ENCODE measurements around the gene CLECL1. TPM values are rescaled to one million over a fixed set of nuclear protein-coding genes. Genes with fewer than 3 reads are reported as not detected.

CLECL1 gene
- not detected in 2 replicates for total RNA-seq (2014; rRNA removed; shearing (Covaris generic))

DNA sequence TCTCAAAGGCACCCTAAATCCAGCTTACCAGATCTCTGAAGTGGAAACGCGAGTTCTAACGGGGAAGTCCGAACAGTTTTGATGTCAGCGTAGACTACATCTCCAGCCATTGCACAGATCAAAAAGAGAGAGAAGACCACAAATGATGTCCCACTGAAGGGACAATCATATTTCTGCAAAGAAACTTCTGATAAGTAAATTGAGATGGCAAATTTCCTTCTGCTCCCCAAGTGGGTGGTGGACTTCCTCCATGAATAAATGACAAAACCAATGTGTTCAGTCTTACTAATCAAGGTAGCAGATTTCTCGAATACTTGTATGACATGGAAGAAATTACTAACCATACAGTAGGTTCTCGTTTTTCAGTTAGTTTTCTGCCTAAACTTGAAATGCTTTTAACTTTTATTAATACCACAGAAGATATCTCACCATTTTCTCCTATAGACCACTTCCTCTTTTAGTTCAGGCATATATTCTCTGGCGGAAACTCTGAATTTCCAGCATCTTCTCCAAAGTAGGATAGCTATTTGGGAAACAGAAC, at the start of gene CLECL1:
Gene CLECL1, minus strand, starts transcription at position 177 of the 541 bp plus-strand sequence.
- DNase-seq (ENCODE audit: low read depth), result no peak

DNA sequence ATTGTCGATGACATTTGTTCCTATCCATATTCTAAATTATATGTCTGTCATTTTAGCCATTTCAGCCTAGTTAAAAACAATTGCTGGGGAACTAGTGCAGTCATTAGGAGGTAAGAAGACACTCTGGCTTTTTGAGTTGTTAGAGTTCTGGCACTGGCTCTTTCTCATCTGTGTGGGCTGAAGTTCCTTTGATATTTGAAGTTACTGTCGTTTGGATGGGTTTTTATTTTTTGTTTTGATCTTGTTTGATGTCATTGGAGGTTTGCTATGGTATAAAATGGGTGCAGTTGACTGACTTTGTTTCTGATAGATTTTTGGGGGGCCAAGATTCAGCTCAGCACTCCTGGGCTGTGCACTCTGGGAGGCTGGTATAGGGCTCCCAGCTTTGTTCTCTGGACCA, 48.5 kb upstream of the CLECL1 start:
- no peak for DNase-seq (ENCODE audit: low read depth)

DNA sequence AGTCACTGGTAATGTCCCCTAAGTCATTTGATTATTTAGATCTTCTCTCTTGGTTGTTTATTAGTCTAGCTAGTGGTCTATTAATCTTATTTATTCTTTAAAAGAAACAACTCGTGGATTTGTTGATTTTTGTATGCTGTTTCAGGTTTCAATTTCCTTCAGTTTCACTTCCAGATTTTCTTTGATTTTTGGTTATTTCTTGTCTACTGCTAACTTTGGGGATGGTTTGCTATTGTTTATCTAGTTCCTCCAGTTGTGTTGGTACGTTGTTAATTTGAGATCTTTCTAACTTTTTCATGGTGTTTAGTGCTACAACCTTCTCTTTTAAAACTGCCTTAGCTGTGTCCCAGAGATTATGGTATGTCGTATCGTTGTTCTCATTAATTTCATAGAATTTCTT, 46.3 kb upstream of the CLECL1 start:
- DNase-seq (ENCODE audit: low read depth), result no peak

DNA sequence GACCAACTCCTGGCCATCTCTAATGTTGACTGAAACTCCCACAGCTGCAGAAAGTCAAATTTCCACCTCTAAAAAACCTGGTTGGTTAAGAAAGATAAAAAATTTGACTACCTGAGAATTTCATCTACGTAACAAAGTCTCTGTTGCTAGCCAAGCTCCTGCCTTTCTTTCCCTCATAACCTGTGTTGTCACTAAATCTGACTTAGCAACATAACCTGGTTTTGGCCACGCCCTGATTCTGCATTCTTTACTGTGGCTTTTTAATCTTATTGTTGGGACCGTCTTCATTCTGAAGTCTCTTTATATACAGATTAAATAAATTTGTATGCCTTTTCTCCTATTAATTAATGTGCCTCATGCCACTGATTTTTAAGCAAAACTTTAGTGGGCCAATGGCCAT, 43.9 kb upstream of the CLECL1 start:
- DNase-seq (ENCODE audit: low read depth), result no peak

DNA sequence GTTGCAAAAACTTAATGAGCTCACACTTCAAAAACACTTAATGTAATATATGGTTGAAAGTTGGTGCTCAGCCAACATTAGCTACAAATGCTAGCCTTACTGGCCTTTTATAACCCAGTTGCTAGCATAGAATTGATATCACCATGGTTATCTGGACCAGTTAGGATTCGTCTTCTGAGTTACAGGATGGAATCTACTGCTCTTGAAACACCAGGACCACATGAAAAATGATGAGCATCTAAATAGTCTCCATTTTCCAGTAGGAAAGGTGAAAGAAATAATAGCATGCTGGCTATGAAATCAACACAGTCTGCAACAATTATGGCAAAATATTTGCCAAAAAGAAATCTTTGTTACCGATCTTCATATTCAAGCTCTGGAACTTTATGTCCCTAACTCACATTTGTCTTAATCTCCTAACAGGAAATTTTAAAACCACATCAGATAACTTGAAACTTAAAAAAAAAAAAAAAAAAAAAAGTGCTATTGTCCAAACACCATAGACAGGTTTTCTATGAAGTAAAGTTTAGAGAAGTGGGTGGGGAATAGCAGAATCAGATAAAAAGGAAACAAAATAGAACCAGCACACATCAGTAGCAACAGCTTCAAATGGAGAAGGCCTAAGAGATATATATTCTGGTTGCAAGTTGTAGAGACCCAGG, 40.5 kb upstream of the CLECL1 start:
- no peak for DNase-seq (ENCODE audit: low read depth)

DNA sequence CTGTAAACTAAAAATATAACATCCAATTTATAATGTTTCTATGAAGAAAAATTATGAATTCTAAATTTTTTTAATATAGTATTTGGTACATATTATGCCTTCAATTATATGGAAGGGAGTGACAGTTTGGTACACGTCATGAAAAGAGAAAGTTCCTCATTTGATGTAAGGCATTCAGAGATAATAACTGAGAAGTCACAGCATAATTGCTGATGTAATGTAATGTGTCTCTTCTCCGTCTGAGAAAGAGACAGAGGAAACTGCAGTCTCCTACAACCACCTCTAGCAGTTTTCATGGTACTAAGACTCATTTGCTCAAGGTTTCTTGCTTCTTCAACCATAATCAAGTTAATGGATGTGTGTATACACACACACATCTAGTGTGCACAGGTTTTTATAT, 30.1 kb upstream of the CLECL1 start:
- no peak for DNase-seq (ENCODE audit: low read depth)

DNA sequence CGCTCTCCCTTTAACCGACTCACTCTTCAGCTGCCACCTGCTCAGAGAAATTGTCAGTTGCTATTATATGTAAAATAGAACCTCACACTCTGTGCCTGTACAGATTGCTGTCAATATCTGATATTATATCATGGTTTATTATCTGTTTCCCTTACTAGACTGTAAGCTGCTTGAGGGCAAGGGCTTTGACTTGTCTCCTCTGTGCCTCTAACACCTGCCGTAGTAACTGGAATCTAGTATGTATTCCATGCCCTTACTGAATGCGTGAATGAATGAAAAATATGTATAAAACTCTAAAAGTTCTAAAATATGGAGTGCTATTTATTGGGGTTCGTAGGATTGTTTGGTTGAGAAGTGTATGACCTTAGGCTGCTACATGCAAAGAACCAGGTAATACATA, 29.5 kb upstream of the CLECL1 start:
- no peak for DNase-seq (ENCODE audit: low read depth)

DNA sequence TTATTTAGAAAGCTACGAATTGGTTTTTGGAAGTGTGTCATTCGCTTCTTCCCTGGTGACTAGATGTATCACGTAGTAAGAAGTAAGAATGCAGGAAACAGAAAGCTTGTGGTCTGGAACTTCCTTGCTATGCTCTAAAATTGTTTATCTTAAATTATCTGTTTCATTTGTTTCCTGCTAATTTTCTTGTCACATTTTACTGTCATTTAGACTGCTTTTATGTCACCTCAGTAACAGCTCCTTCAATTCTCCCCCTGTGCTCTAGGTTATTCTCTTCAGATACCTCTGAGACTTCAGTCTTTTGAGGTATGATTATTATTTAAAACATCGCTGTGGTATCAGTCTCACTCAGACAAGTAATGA, 28.5 kb upstream of the CLECL1 start:
- DNase-seq (ENCODE audit: low read depth), result no peak

DNA sequence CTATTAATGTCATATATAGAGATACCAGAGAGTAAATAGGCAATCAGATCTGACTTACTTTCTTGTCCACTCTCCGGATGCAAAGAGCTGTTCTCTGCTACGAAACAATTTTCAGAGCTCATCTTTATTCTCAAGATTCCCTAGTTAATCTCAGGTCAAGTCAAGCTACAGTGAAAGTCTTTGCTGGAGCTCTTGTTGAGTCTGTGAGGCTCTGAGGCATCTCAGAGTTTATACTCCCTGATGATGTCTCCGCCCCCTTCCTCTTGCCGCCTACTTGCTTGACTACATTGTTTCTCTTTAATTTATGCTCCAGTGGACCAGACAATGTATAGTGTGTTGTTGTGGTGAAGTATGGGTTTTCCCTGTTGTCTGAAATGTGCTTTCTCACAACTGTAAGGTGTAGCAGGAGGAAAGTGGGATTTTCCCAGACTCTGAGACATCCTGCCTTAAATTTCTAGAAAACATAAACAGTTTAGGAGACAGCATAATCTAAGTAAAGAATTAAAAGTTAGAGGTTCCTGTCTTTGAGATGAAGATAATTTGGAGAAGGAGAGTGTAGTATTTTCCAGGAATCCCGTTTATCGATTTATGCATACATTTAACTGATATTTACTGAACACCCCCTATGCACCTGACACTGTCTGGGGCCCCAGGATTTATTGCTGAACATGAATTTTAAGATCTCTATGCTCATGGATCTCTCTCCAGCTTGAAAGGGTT, 28.0 kb upstream of the CLECL1 start, which contains the start of gene CD69:
Gene CD69, minus strand, starts transcription at position 203 of the 720 bp plus-strand sequence. Its CDS starts 81 bp downstream, at position 122.
- peak; percentile 37 for DNase-seq (ENCODE audit: low read depth)

DNA sequence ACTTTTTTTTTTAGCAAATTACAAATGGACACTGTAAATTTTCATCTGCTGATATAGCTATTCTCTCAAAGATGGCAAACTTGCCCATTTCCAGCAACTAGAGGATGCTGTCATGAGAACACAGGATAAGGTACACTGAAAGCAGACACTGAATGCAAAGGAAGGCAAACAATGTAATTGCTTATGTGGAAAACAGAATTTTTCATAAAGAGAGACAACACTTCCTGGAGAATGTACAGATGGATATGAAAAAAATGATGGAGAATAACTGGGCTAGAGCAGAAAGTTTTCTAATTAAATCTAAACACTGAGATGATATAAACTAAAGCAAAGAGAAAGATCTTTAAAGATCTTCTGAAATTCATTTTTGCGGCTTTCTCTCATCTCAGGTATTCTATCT, 27.2 kb upstream of the CLECL1 start:
- DNase-seq (ENCODE audit: low read depth), result no peak

DNA sequence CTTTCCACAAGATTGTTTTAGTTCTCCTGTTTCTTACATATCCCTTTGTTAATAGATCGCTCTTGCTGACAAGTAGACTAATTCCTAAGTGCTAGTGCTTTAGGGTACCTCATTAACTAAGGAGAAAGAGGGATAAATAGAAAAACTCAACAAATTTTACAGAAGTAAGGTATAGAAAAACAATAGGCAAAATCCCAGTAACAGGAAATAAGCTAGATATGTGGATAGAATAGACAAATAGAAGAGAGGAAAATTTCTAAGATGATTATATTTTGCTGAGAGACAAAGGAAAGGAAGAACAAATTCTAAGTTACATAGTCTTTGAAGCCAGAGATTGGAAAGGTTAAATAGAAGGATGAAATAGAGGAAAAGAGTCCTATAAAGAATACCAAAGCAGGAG, 26.8 kb upstream of the CLECL1 start:
- no peak for DNase-seq (ENCODE audit: low read depth)

DNA sequence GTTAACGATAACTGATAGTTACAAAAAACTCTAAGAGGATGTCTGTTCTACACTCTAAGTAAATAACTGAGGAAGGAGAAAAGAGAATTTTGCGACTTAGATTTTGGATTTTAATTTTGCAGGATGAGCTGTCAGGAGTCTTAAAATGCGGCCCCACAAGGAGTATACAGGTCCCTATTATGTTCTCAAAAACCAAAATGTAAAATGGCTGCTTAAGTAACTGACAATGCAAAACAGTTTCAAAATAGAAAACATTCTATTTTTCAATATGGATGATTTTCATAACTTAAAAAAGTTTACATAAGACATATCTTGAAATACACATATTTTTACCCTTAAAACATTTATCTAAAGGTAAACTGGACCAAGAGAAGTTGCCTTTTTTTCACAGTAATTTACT, 25.2 kb upstream of the CLECL1 start:
- DNase-seq (ENCODE audit: low read depth), result no peak

DNA sequence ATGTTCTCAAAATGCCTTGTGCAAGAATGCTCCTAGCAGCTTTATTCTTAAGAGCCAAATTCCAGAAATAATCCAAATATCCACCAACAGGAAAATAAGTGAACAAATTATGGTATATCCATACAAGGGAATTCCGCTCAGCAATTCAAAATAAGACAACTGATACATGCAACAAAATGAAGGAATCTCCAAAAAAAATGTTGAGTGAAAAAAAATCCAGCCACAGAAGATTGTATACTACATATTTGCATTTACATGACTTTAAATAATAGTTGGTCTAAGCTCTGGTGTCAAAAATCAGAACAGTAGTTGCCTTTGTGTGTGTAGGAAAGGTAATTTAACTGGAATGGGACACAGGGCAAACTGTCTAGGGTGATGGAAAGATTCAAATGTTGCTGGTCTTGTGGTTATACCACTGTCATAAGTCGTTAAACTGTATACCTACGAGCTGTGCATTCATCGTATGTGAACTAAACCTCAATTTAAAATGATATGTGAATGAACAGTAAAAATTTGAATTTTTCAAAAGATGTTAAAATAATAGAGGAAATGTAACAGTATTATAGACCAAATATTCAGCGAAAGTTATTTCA, 24.6 kb upstream of the CLECL1 start:
- no peak for DNase-seq (ENCODE audit: low read depth)

DNA sequence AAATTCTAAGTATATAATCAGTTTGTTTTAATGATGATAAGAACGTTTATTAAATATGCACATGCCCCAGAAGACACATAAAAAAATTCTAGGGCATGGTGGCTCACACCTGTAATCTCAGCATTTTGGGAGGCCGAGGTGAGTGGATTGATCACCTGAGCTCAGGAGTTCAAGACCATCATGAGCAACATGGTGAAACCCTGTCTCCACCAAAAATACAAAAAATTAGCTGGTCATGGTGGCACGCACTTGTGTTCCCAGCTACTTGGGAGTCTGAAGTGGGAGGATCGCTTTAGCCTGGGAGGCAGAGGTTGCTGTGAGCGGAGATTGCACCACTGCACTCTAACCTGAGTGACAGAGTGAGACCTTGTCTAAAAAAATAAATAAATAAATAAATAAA, 23.8 kb upstream of the CLECL1 start:
- no peak for DNase-seq (ENCODE audit: low read depth)

DNA sequence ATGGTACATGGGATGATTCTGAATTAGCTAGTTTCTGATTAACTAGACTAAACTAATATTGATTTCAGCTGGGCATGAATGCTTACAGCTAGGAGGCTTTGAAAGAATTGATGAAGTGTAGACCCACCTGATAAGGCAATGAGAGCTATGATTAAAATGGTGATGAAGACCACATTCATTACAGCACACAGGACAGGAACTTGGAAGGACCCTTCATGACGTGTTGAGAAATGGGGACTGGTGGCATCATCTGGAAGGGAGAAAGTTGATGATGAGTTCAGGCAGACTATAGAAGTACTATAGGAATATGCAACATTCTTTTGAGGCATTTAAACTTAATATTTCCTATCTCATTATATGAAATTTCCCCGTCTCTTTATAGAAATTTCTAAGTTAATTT, 23.3 kb upstream of the CLECL1 start:
- no peak for DNase-seq (ENCODE audit: low read depth)

DNA sequence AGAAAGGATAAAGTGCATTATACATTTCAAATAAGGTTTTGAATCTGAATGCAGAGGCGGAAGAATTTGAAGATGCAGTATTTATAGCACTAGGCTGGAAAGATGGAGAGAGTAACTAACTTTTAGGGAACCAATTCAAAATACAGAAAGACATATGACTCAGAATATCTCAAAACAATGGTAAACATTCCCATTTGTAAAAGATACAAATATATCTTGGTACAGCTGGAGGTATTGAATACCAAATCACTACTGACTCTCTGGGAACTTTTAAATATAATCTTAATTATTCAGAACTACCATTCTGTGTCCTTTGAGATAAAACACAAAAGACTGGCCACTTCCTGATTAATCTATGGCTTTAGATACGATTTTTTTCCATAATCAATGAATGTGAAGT, 22.7 kb upstream of the CLECL1 start:
- DNase-seq (ENCODE audit: low read depth), result no peak

DNA sequence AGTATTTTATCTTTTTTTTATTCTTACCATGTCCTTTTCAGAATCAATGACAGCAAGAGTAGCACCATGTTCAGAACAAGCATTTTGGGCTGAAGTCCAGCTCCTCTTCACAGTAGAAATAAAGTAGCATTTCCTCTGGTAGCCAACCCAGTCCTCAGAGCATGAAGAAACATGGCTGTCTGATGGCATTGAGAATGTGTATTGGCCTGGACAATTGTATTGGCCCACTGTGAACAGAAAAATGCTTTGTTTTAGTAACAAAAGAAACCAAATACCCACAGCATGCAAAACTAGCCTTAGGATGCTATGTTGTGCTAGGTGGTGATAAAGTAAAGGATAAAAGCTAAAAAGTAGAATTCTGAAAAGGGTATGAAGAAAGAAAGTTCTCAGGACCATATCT, 22.1 kb upstream of the CLECL1 start:
- no peak for DNase-seq (ENCODE audit: low read depth)

DNA sequence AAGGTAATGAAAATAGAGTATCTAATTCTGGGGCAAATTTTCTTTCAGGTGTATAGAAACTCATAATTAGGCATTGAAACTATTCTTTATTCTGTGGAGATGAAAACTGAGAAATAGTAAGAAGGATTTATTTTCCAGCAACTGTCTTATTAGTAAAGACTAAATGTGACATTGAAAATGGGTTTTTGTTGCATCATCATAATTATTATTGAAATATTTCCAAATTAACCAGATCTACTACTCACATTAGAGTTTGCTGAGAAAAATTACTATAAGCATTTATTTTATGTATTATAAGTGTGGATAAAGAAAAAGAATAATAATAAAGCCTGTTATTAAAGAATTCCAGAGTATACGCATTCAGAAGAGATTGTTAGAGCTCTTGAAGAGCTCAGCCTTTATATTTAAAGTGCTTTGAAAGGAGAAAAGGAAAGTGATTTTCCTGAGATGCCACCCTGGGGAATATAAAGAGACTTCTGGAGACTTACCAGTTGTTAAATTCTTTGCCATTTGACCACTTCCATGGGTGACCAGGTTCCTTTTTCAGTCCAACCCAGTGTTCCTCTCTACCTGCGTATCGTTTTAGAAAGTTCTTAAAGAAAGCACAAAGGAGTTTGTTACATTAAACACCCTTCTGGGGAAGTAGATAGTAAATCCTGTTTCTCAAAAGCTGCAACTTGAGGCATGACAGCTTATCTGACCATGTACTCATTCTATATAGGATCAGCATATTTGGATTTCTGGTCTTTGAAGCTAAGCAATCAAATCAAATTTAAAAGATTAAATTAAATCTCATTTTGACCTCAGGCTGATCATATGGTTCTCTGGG, 21.4 kb upstream of the CLECL1 start:
- no peak for DNase-seq (ENCODE audit: low read depth)

DNA sequence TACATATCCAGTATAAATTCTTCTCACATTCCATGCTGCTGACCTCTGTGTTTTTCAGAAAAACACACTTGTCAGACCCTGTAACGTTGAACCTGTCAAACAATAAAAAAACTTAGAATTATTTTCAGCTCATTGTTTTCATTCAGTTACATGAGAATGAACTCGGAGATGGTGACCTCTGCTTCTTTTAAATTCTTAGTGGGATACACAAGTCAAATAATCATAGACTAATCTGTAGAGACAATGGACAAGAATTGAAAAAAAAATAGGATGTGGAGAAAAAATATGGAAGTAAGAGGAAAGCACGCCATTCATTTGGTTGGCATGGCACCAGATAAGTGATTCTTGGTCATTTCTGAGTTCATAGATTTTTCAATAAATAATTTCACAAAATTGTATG, 20.6 kb upstream of the CLECL1 start:
- DNase-seq (ENCODE audit: low read depth), result no peak

DNA sequence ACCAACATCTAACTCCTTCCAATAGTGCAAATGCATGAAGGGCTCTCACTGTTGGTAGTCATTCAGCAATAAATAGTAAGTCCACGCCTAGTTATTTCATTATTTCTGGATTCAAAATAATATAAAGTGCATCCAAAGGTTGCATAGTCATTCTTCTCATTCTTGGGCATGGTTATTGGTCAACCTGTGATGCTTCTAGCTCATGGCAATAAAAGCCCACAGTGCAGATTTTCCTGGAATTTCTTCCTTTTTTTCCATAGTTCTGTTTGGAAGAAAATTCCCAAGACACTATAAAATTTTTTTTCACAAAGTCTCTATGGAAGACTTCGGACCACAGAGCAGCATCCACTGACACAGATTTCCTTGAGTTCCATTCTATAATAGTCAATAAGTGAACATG, 20.2 kb upstream of the CLECL1 start:
- DNase-seq (ENCODE audit: low read depth), result no peak

DNA sequence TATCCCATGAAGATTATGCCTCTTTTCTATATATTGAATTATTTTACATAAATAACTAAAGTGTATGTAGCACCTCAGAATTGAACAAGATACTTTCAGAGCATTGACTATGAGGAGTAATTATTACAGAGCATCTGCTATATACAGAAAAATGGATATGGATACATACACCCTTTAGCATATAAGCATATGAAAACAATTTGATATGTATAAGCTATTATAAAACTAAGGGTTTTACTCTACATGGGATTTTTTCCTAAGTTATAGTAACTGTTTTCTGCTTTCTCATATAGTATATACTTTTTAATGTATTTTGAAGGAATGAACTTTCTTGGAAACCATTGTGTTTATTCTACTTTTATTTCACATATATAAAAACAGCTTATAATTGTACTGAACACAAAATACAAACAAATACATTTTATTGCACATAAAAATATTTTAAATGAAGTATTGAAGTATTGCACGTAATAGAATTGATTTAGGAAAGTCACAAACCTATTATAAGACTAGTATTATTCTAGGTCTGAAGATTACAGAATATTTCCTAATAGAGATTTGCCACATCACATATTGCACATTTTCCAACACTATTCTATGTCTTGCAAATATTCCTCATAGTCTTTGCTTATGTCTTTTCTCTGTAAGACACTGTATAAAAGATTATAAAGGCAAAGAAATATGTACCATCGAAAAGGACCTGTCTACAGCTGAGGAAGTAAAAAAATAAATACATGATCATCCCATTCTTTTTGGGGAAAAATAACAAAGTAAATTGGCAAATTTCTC, 19.4 kb upstream of the CLECL1 start:
- DNase-seq (ENCODE audit: low read depth), result no peak
